Activated CD8-positive, alpha-beta T cell treated with anti-CD3 and anti-CD28 coated beads for 36 hours (primary cell): ENCODE results near the gene FBXO48. TPM values are rescaled to one million over a fixed set of nuclear protein-coding genes. Genes with fewer than 3 reads are reported as not detected.

ENCODE experiments used
- ATAC-seq: fragments of 200-7000 bp; cut with Tn5 transposase; one replicate; pipeline ENCODE4 v1.10.0; 2021; ENCODE audit warnings: mild to moderate bottlenecking, moderate library complexity
- CTCF ChIA-PET: fragments of 350-600 bp; sonication (Branson Sonifier 250); formaldehyde crosslinking; loops from one replicate; lab custom pipeline; 2021; ENCODE audit warnings: antibody characterized with exemption; lab: Charles Lee
- POLR2A ChIA-PET: fragments of 350-600 bp; sonication (Branson Sonifier 250); formaldehyde crosslinking; loops from one replicate; lab custom pipeline; 2021; ENCODE audit warnings: antibody characterized with exemption; lab: Charles Lee
- DNase-seq: peaks from one replicate; pipeline ENCODE4 v3.0.0-alpha.2; 2020
- H3K27ac Mint-ChIP-seq: one replicate; pipeline ENCODE4 v1.8.0; 2021; ENCODE audit warnings: mild to moderate bottlenecking, mixed read lengths
- H3K27me3 Mint-ChIP-seq: one replicate; pipeline ENCODE4 v1.8.0; 2021; ENCODE audit warnings: mixed read lengths
- H3K36me3 Mint-ChIP-seq: one replicate; pipeline ENCODE4 v1.8.0; 2021; ENCODE audit warnings: low read depth, mixed read lengths
- H3K4me1 Mint-ChIP-seq: one replicate; pipeline ENCODE4 v1.8.0; 2021; ENCODE audit warnings: low read depth, mixed read lengths
- H3K4me3 Mint-ChIP-seq: one replicate; pipeline ENCODE4 v1.8.0; 2021; ENCODE audit warnings: mild to moderate bottlenecking, moderate library complexity, mixed read lengths
- H3K9me3 Mint-ChIP-seq: one replicate; pipeline ENCODE4 v1.8.0; 2021; ENCODE audit warnings: mixed read lengths
- intact Hi-C: fragments of 100-400 bp; cut with micrococcal nuclease; formaldehyde crosslinking; loops from one replicate; pipeline ENCODE4 v1.10.0; 2022
- total RNA-seq, 2 experiments: library from RNA; stranded (reverse); gene quantifications; one replicate each; pipeline ENCODE4 v1.2.3, GENCODE V29; 2021
- TF ChIP-seq, protein P1 (sequence below): fragments of 200-600 bp; IDR thresholded peaks from one replicate; pipeline ENCODE4 v1.8.0; 2022; ENCODE audit warnings: antibody characterized with exemption, mild to moderate bottlenecking

FBXO48 gene
- total RNA-seq, 2 experiments from 2014 or later: 1.3 to 1.4 TPM

DNA sequence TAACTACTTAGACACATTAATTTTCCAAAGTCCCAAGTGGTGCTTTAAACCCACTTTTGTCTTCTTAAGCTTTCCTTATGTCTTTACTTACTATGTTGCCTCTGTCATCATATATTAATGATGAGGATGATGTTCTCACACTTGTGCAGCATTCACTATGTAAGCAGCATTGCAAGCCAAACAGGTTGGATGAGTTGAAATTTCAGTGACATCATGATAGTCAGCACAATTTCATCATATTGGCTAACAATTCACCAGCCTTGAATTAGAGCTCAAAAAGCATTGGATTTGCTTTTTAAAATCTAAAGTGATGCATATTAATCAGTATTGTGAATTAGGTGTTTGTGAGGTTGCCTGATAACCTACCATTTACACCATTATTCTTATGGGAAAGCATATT, 8.0 kb upstream of the FBXO48 start:
- ATAC-seq: no peak
- H3K36me3 Mint-ChIP-seq: no peaks in the 10 kb centered on the region
- H3K4me3 Mint-ChIP-seq: no peak overlapping the region
- no peak for DNase-seq
- intact Hi-C loops: no loop called here
- H3K9me3 Mint-ChIP-seq: no peaks in the 10 kb centered on the region
- no peak overlapping the region for H3K27ac Mint-ChIP-seq
- ChIA-PET POLR2A (interaction anchor here (0.8 kb wide), 1 partner anchor 10 kb away, joined by 3 read pairs; no protein-coding TSS in a partner anchor), CTCF (interaction anchor here (1.0 kb wide), 1 partner anchor 10 kb away, joined by 3 read pairs; no protein-coding TSS in a partner anchor)
- no peaks in the 10 kb centered on the region for H3K27me3 Mint-ChIP-seq
- TF ChIP-seq, protein P1, sequence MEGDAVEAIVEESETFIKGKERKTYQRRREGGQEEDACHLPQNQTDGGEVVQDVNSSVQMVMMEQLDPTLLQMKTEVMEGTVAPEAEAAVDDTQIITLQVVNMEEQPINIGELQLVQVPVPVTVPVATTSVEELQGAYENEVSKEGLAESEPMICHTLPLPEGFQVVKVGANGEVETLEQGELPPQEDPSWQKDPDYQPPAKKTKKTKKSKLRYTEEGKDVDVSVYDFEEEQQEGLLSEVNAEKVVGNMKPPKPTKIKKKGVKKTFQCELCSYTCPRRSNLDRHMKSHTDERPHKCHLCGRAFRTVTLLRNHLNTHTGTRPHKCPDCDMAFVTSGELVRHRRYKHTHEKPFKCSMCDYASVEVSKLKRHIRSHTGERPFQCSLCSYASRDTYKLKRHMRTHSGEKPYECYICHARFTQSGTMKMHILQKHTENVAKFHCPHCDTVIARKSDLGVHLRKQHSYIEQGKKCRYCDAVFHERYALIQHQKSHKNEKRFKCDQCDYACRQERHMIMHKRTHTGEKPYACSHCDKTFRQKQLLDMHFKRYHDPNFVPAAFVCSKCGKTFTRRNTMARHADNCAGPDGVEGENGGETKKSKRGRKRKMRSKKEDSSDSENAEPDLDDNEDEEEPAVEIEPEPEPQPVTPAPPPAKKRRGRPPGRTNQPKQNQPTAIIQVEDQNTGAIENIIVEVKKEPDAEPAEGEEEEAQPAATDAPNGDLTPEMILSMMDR: no peak
- peaks cover 13% of the 10 kb centered on the region for H3K4me1 Mint-ChIP-seq

DNA sequence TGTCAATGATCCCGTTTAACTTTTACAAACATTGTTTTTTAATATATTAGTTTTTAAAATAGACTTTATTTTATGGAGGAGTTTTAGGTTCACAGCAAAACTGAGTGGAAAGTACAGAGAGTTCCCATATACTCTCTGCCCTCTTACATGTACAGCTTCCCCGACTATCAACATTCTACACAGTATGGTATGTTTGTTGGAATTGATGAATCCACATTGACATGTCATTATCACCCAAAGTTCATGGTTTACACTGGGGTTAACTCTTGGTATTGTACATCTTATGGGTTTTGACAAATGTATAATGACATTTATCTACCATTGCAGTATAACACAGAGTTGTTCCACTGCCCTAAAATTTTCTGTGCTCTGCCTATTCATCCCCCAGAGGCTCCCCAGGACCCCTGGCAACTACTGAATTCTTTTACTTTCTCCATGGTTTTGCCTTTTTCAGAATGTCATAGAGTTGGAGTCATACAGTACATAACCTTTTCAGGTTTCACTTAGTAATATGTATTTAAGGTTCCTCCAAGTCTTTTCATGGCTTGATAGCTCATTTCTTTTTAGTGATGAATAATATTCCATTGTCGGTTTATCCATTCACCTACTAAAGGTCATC, 5.8 kb upstream of the FBXO48 start:
- ATAC-seq (peak; percentile 55), DNase-seq (no peak)
- Mint-ChIP-seq H3K36me3 (no peaks in the 10 kb centered on the region), H3K27me3 (no peaks in the 10 kb centered on the region), H3K4me3 (no peak overlapping the region), H3K4me1 (peaks cover 26% of the 10 kb centered on the region), H3K9me3 (no peaks in the 10 kb centered on the region), H3K27ac (no peak overlapping the region)
- intact Hi-C loops: no loop called here
- TF ChIP-seq, protein P1: no peak
- ChIA-PET CTCF (interaction anchor here (0.9 to 3.0 kb wide), 5 partner anchors 9 to 452 kb away, joined by 3 to 12 read pairs (median 9); no protein-coding TSS in a partner anchor), POLR2A (no interaction called here)

DNA sequence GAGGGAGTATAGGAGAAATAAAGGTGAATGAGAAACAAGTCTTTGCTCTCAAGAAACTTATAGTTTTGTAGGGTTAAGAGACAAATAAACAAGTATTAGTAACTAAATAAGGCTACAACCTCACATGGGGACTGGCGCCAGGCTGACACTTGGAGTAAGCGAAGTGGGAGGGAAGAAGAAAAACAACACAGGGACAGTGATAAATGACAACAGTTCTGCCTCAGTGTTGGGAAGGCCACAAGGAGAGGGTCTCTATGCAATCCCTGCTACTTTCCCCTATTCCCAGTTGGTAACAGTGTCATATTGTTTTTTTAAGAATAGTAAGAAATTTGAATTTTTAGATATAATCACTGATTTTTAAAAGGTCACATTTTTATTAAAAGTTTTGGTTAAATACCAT, 4.3 kb upstream of the FBXO48 start:
- no peaks in the 10 kb centered on the region for H3K27me3 Mint-ChIP-seq
- no peak overlapping the region for H3K4me3 Mint-ChIP-seq
- POLR2A ChIA-PET: interaction anchor here (1.0 kb wide), 1 partner anchor 437 kb away, joined by 3 read pairs; no protein-coding TSS in a partner anchor

DNA sequence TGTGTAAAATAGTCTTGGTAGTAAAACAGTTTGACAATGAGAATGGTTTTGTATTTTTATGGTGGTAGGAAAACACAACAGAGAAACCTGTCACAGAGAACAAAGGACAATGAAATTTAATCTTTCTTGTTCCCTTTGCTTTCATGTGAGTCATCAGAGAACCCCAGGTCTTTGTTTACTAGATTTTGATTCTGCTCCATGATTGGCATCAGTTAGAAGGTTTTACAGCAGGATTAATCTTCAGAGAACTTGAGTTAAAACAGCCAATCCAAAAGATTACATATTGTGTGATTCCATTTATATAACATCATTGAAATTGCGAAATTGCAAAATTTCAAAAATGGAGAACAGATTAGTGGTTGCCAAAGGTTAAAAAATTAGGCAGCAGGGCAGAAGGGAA, 2.8 kb upstream of the FBXO48 start:
- intact Hi-C loops: loop anchor here (5.0 to 10.0 kb wide), 4 partner anchors 182 to 437 kb away; no protein-coding TSS in a partner anchor
- peaks cover 40% of the 10 kb centered on the region for H3K4me1 Mint-ChIP-seq
- H3K27me3 Mint-ChIP-seq: no peaks in the 10 kb centered on the region
- TF ChIP-seq, protein P1: no peak
- H3K9me3 Mint-ChIP-seq: no peaks in the 10 kb centered on the region
- no peak for ATAC-seq
- no peak overlapping the region for H3K27ac Mint-ChIP-seq
- ChIA-PET POLR2A (no interaction called here), CTCF (interaction anchor here (9.1 kb wide), 1 partner anchor 456 kb away, joined by 139 read pairs; no protein-coding TSS in a partner anchor)
- no peaks in the 10 kb centered on the region for H3K36me3 Mint-ChIP-seq
- no peak for DNase-seq
- H3K4me3 Mint-ChIP-seq: no peak overlapping the region

More for the DNA sequence above, 4.3 kb upstream of the FBXO48 start:
- DNase-seq: no peak
- intact Hi-C loops: no loop called here
- TF ChIP-seq, protein P1: no peak
- ATAC-seq: no peak
- Mint-ChIP-seq H3K36me3 (no peaks in the 10 kb centered on the region), H3K27ac (no peak overlapping the region), H3K4me1 (peaks cover 27% of the 10 kb centered on the region), H3K9me3 (no peaks in the 10 kb centered on the region)
- CTCF ChIA-PET: interaction anchor here (1.7 to 3.0 kb wide), 2 partner anchors 8 to 454 kb away, joined by 10 to 12 read pairs; no protein-coding TSS in a partner anchor

DNA sequence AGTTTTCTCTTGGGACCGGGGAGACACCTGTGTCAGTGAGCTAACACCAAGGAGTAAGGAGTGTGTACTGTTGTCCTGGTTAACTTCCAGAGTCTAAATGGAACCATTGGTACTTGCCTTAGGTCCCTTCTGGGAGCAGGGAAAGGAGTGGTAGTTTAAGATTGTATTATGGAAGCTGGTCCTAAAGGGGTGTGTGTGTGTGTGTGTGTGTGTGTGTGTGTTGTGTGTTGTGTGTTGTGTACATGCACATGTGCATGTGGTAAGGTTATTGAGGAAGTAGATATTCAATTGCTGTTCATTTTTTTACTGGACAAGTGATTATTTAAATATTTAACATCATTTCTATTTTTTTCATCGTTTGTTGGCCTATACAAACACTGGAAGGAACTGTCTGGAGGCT, 1.7 kb upstream of the FBXO48 start:
- DNase-seq (no peak), ATAC-seq (no peak)
- POLR2A ChIA-PET: interaction anchor here (1.0 kb wide), 1 partner anchor 311 kb away, joined by 3 read pairs; the partner anchor contains the start of gene PNO1
- Mint-ChIP-seq H3K36me3 (no peaks in the 10 kb centered on the region), H3K27ac (no peak overlapping the region), H3K27me3 (no peaks in the 10 kb centered on the region), H3K4me3 (peak overlapping the region; percentile 92), H3K9me3 (no peaks in the 10 kb centered on the region), H3K4me1 (peaks cover 50% of the 10 kb centered on the region)
- intact Hi-C loops: loop anchor here (5.0 to 10.0 kb wide), 4 partner anchors 184 to 438 kb away; no protein-coding TSS in a partner anchor
- TF ChIP-seq, protein P1: no peak
- CTCF ChIA-PET: interaction anchor here (0.7 to 9.1 kb wide), 6 partner anchors 19 to 457 kb away, joined by 3 to 139 read pairs (median 6); no protein-coding TSS in a partner anchor
